ENCODE results near the gene BAIAP3. TPM values are rescaled to one million over a fixed set of nuclear protein-coding genes. Genes with fewer than 3 reads are reported as not detected.

The BAIAP3 gene
- total RNA-seq, 1 donor from 2014 or later: 6.5 TPM

GRCh38 chr16:1392826-1393225 is 59.4 kb downstream of the BAIAP3 start:
- Mint-ChIP-seq H3K27ac (ENCODE audit: unreplicated experiment) (no peak overlapping the region), H3K9me3 (ENCODE audit: unreplicated experiment) (no peaks in the 10 kb centered on the region), H3K36me3 (ENCODE audit: low read depth, unreplicated experiment) (peaks cover 4% of the 10 kb centered on the region), H3K4me1 (ENCODE audit: unreplicated experiment) (no peaks in the 10 kb centered on the region), H3K27me3 (ENCODE audit: unreplicated experiment) (peaks cover 2% of the 10 kb centered on the region), H3K4me3 (ENCODE audit: unreplicated experiment) (no peak overlapping the region)
- TF ChIP-seq CTCF (IDR thresholded peaks at IDR 0.05; ENCODE audit: unreplicated experiment): no peak
- no peak for DNase-seq (ENCODE audit: low spot score)

GRCh38 chr16:1393613-1394176 is 60.2 kb downstream of the BAIAP3 start:
- no peak for DNase-seq (ENCODE audit: low spot score)
- Mint-ChIP-seq H3K4me3 (ENCODE audit: unreplicated experiment) (no peak overlapping the region), H3K27ac (ENCODE audit: unreplicated experiment) (no peak overlapping the region), H3K27me3 (ENCODE audit: unreplicated experiment) (no peaks in the 10 kb centered on the region), H3K9me3 (ENCODE audit: unreplicated experiment) (no peaks in the 10 kb centered on the region), H3K36me3 (ENCODE audit: low read depth, unreplicated experiment) (peaks cover 11% of the 10 kb centered on the region), H3K4me1 (ENCODE audit: unreplicated experiment) (no peaks in the 10 kb centered on the region)
- TF ChIP-seq CTCF (IDR thresholded peaks at IDR 0.05; ENCODE audit: unreplicated experiment): no peak

DNA sequence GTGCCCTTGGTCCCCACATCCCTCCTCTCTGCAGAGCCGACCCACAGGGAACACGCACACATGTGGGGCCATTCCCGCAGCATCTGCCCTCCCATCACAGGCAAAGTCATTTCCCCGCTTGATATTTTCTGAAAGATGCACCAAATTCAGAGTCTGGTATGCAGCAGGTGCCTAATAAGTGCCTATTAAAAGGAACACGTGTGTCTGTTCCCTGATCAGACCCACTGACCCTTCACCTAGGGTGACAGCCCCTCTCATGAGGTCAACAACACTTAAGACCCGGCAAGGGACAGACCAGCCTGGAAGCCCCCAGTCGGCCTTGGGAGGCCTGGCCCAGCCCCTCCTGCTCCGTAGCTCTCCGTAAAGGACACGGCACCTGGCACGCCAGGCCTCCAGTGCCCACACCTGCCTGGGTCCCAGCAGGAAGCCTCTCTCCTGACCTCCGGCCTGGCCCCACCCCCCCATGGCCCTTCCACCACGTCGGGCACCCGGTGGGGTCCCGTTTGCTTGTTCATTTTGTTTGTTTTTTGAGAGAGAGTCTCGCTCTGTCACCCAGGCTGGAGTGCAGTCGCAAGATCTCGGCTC is 61.0 kb downstream of the BAIAP3 start:
- H3K4me1 Mint-ChIP-seq (ENCODE audit: unreplicated experiment): no peaks in the 10 kb centered on the region
- H3K4me3 Mint-ChIP-seq (ENCODE audit: unreplicated experiment): no peak overlapping the region
- H3K27me3 Mint-ChIP-seq (ENCODE audit: unreplicated experiment): no peaks in the 10 kb centered on the region
- no peak for TF ChIP-seq CTCF (IDR thresholded peaks at IDR 0.05; ENCODE audit: unreplicated experiment)
- H3K27ac Mint-ChIP-seq (ENCODE audit: unreplicated experiment): no peak overlapping the region
- DNase-seq (ENCODE audit: low spot score): no peak
- peaks cover 11% of the 10 kb centered on the region for H3K36me3 Mint-ChIP-seq (ENCODE audit: low read depth, unreplicated experiment)
- no peaks in the 10 kb centered on the region for H3K9me3 Mint-ChIP-seq (ENCODE audit: unreplicated experiment)

GRCh38 chr16:1395444-1396031 is 62.1 kb downstream of the BAIAP3 start:
- Mint-ChIP-seq H3K9me3 (ENCODE audit: unreplicated experiment) (no peaks in the 10 kb centered on the region), H3K27ac (ENCODE audit: unreplicated experiment) (no peak overlapping the region), H3K4me3 (ENCODE audit: unreplicated experiment) (no peak overlapping the region), H3K4me1 (ENCODE audit: unreplicated experiment) (no peaks in the 10 kb centered on the region), H3K27me3 (ENCODE audit: unreplicated experiment) (peaks cover 2% of the 10 kb centered on the region), H3K36me3 (ENCODE audit: low read depth, unreplicated experiment) (peaks cover 6% of the 10 kb centered on the region)
- DNase-seq (ENCODE audit: low spot score): no peak
- TF ChIP-seq CTCF (IDR thresholded peaks at IDR 0.05; ENCODE audit: unreplicated experiment): no peak

DNA sequence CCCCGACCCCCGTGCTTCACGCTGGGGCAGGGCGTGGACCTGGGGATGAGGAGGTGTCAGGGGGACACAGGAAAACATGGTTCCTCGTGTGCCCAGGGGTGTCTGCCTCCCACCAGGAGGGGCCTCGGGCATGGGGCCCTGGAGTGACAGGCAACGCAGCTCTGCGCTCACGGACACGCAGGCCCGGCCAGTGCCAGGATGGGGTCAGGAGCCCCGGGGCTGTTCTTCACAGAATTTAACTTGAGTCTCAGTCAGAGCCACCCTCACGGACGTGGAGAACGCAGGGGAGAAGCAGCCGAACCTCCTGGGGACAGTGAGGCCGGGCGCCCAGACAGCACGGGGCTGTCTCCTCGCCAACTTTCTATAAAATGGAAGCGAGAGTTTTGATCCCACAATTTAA is 64.3 kb downstream of the BAIAP3 start:
- no peak for TF ChIP-seq CTCF (IDR thresholded peaks at IDR 0.05; ENCODE audit: unreplicated experiment)
- peaks cover 2% of the 10 kb centered on the region for H3K27me3 Mint-ChIP-seq (ENCODE audit: unreplicated experiment)
- no peaks in the 10 kb centered on the region for H3K9me3 Mint-ChIP-seq (ENCODE audit: unreplicated experiment)
- peaks cover 12% of the 10 kb centered on the region for H3K36me3 Mint-ChIP-seq (ENCODE audit: low read depth, unreplicated experiment)
- no peak for DNase-seq (ENCODE audit: low spot score)
- no peak overlapping the region for H3K4me3 Mint-ChIP-seq (ENCODE audit: unreplicated experiment)
- no peak overlapping the region for H3K27ac Mint-ChIP-seq (ENCODE audit: unreplicated experiment)
- H3K4me1 Mint-ChIP-seq (ENCODE audit: unreplicated experiment): no peaks in the 10 kb centered on the region
